ACC112 (cell line): ENCODE measurements around the gene SIRPG.
"Not testable (repeated sequence)": the region's sequence is repeated elsewhere in the genome, so short reads cannot be mapped to it uniquely, and the experiment has no call there.

Experiments
- H2AFZ ChIP-seq: fragments of 200-600 bp; sonication (generic); one replicate; pipeline ENCODE4 v1.6.0; 2017; ENCODE audit warnings: antibody characterized with exemption, low read length; ENCODE audit not compliant: unreplicated experiment
- H3K27ac ChIP-seq: fragments of 200-600 bp; sonication (generic); 2 replicates; pipeline ENCODE4 v1.5.1; 2014; ENCODE audit warnings: low read depth, mild to moderate bottlenecking, antibody characterized with exemption, low read length, moderate library complexity
- H3K27me3 ChIP-seq: fragments of 200-600 bp; sonication (generic); 2 replicates; pipeline ENCODE4 v1.6.1; 2014; ENCODE audit warnings: mild to moderate bottlenecking, antibody characterized with exemption, low read length, moderate library complexity, mixed read lengths; ENCODE audit not compliant: insufficient read depth
- H3K36me3 ChIP-seq: fragments of 200-600 bp; sonication (generic); 2 replicates; pipeline ENCODE4 v1.6.1; 2016; ENCODE audit warnings: mild to moderate bottlenecking, antibody characterized with exemption, low read length, moderate library complexity, mixed read lengths; ENCODE audit not compliant: insufficient read depth
- H3K4me1 ChIP-seq: fragments of 200-600 bp; sonication (generic); one replicate; pipeline ENCODE4 v1.6.1; 2016; ENCODE audit warnings: low read length, mixed read lengths; ENCODE audit not compliant: insufficient read depth, unreplicated experiment, control insufficient read depth
- H3K4me3 ChIP-seq: fragments of 200-600 bp; sonication (generic); 2 replicates; pipeline ENCODE4 v1.5.1; 2014; ENCODE audit warnings: mild to moderate bottlenecking, low read depth, low read length
- H3K79me2 ChIP-seq: fragments of 200-600 bp; sonication (generic); one replicate; pipeline ENCODE4 v1.6.0; 2016; ENCODE audit warnings: low read length; ENCODE audit not compliant: control insufficient read depth, unreplicated experiment, insufficient read depth

SIRPG gene

DNA sequence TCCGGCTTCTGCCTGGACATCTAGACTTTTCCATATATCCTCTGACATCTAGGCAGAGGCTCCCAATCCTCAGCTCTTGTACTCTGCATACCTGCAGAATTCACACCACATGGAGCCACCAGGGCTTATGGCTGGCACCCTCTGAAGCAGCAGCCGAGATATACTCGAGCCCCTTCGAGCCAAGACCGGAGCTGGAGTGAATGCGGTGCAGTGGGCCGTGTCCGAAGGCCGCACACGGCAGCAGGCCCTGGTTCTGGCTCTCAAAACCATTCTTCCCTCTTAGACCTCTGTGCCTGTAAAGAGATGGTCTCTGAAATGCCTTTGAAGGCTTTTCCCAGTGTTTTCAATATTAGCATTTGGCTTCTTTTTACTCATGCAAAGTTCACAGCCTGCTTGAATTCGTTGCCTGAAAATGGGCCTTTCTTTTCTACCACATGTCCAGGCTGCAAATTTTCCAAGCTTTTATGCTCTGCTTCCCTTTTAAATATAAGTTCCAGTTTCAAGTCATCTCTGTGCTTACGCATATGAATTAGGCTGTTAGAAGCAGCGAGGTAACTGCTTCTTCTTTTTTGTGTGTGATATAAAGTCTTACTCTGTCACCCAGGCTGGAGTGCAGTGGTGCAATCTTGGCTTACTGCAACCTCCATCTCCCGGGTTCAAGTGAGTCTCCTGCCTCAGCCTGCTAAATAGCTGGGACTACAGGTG is 33.9 kb downstream of the SIRPG start:
- Histone ChIP-seq H2AFZ (no peak overlapping the region), H3K79me2 (no peaks in the 10 kb centered on the region), H3K27ac (no peak overlapping the region), H3K4me1 (peaks cover 6% of the 10 kb centered on the region), H3K36me3 (no peaks in the 10 kb centered on the region), H3K4me3 (no peak overlapping the region), H3K27me3 (peaks cover 18% of the 10 kb centered on the region)

- no peak overlapping the region for H3K27ac ChIP-seq
- no peak overlapping the region for H2AFZ ChIP-seq
- no peak overlapping the region for H3K4me3 ChIP-seq
- H3K27me3 ChIP-seq: peaks cover 8% of the 10 kb centered on the region; the same call in 1 of the 2 replicates
- peaks cover 6% of the 10 kb centered on the region for H3K4me1 ChIP-seq
- H3K36me3 ChIP-seq: no peaks in the 10 kb centered on the region
- no peaks in the 10 kb centered on the region for H3K79me2 ChIP-seq
These were observed 35.1 kb downstream of the SIRPG start for GRCh38 chr20:1622450-1622849.

DNA sequence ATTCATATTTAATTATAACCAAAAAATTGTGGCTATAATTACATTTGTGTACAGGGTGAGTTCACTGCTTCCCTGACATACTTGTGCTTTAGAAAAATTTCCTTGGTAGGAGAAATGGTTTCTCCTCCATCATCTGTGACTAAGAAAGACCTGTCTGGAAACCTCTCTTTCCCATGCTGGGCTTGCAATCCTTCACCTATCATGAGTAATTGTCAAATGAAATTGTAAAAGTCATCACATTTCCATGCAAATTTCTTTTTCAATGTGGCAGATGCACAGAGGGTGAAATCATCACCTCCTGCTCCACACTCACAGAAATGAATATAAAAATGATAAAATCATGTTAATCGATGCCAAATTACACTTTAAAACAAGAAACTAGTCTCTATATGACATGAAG is 36.3 kb downstream of the SIRPG start:
- Histone ChIP-seq H3K4me1 (peaks cover 10% of the 10 kb centered on the region), H3K27me3 (peaks cover 3% of the 10 kb centered on the region; the same call in 1 of the 2 replicates), H3K27ac (no peak overlapping the region), H2AFZ (no peak overlapping the region), H3K79me2 (no peaks in the 10 kb centered on the region), H3K4me3 (no peak overlapping the region), H3K36me3 (no peaks in the 10 kb centered on the region)

- Histone ChIP-seq H2AFZ (no peak within 1 kb of the TSS), H3K36me3 (no peaks in the 10 kb centered on the region), H3K4me1 (peaks cover 10% of the 10 kb centered on the region), H3K27ac (no peak within 1 kb of the TSS), H3K4me3 (no peak within 1 kb of the TSS), H3K79me2 (no peaks in the 10 kb centered on the region), H3K27me3 (no peaks in the 10 kb centered on the region)
These were observed 37.6 kb downstream of the SIRPG start, which contains the start of gene SIRPB1 for GRCh38 chr20:1619861-1620444. Gene SIRPB1, minus strand, starts transcription at chr20:1620009. Its CDS starts 65 bp downstream, at chr20:1619944.

- H3K27ac ChIP-seq: no peak overlapping the region
- no peaks in the 10 kb centered on the region for H3K36me3 ChIP-seq
- H3K27me3 ChIP-seq: no peaks in the 10 kb centered on the region
- H3K79me2 ChIP-seq: no peaks in the 10 kb centered on the region
- no peak overlapping the region for H3K4me3 ChIP-seq
- no peak overlapping the region for H2AFZ ChIP-seq
- peaks cover 4% of the 10 kb centered on the region for H3K4me1 ChIP-seq
These were observed 38.5 kb downstream of the SIRPG start for GRCh38 chr20:1618954-1619540.

- H3K27ac ChIP-seq: no peak overlapping the region
- H3K4me1 ChIP-seq: peaks cover 4% of the 10 kb centered on the region
- no peak overlapping the region for H2AFZ ChIP-seq
- no peak overlapping the region for H3K4me3 ChIP-seq
- H3K27me3 ChIP-seq: 0 out of 2 replicates have a peak, but pooled peaks cover 3% of the 10 kb centered on the region
- H3K36me3 ChIP-seq: no peaks in the 10 kb centered on the region
- H3K79me2 ChIP-seq: no peaks in the 10 kb centered on the region
These were observed 39.1 kb downstream of the SIRPG start for GRCh38 chr20:1618479-1618878.

GRCh38 chr20:1616858-1617434 is 40.6 kb downstream of the SIRPG start:
- Histone ChIP-seq H3K4me3 (no peak overlapping the region), H3K27me3 (0 out of 2 replicates have a peak, but pooled peaks cover 3% of the 10 kb centered on the region), H3K4me1 (peaks cover 4% of the 10 kb centered on the region), H3K27ac (no peak overlapping the region), H3K36me3 (no peaks in the 10 kb centered on the region), H2AFZ (no peak overlapping the region), H3K79me2 (no peaks in the 10 kb centered on the region)

DNA sequence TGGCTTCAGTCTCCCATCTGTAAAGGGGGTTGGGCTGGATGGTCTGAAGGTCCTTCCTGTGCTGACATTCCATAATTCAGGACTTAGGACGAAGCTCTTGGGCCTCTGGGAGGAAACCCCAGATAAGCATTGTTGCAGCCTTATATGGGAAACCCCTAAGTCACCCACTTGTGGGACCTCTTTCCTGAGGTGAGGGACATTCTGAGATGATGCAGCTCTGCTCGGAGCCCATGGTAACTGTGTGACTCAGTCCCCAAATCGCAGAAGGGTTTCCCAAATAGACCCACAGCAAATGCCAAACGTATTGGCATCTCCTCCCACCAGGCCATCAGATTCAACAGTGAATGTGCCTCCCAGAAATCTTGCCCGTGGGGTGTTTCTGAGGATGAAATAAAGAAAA is 47.2 kb downstream of the SIRPG start:
- not testable (repeated sequence) for H3K27ac ChIP-seq

DNA sequence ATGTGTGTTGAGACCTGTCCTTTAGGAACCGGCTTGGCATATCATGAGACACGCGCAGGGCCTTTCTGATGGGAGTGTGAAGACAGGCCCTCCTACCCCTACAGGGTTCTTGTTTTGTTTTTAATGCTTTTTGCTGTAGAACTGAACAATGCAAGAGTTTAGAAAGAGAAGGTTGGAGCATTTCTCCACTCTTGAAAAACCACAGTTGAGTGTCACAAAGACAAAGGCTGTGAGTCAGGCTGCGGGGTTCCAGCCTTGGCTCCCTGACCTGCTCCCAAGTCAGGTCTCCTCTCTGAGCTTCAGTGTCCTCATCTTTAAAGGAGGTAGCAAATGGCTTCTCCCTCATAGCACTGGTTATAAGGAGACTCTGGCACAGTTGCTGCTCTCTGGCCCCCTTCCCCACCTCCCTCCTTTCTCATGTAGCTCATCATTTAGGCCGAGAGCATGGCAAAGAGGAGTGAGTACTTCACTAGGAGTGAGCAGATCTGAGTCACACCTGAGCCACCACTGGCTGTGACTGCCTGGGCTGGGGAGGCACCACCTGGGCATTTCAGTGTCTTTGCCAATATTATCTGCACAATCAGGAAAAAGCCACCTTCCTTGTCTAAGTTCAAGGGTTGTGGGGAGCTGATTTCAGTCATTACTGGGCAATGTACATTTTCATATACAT is 48.8 kb downstream of the SIRPG start:
- H3K79me2 ChIP-seq, H2AFZ ChIP-seq, H3K27ac ChIP-seq, H3K36me3 ChIP-seq, H3K27me3 ChIP-seq, H3K4me1 ChIP-seq, H3K4me3 ChIP-seq: not testable (repeated sequence)

More for the DNA sequence above, 47.2 kb downstream of the SIRPG start:
- not testable (repeated sequence) for H3K79me2 ChIP-seq, H3K4me1 ChIP-seq, H2AFZ ChIP-seq, H3K27me3 ChIP-seq, H3K36me3 ChIP-seq, H3K4me3 ChIP-seq

DNA sequence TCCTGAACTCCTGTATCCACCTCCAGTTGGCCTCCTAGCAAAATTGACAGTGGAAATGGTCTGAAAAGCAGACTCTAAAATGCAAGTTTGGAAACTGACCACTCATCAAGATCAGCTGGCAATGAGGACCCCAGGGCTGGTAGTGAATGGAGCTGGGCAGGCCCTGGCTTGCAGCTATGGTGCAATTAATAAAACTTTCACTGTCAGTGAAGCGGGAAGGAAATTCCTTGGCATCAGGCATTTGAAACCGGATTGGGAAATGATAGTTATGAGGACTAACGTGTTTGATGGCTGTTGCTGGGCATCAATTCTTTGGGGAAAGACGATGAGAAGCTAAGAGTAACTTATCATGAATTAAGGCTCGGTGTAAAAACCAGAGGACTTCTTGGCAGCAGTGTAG is 56.8 kb downstream of the SIRPG start:
- no peak overlapping the region for H2AFZ ChIP-seq
- H3K36me3 ChIP-seq: no peaks in the 10 kb centered on the region
- H3K4me1 ChIP-seq: no peaks in the 10 kb centered on the region
- no peaks in the 10 kb centered on the region for H3K27me3 ChIP-seq
- H3K4me3 ChIP-seq: no peak overlapping the region
- no peak overlapping the region for H3K27ac ChIP-seq
- H3K79me2 ChIP-seq: no peaks in the 10 kb centered on the region
